ENCODE measurements around the gene CEBPE. TPM values are rescaled to one million over a fixed set of nuclear protein-coding genes. Genes with fewer than 3 reads are reported as not detected.

Gene CEBPE
- total and polyA plus RNA-seq, 4 donors = 0.08 to 4.4 (median 0.16) TPM; not detected in 1

DNA sequence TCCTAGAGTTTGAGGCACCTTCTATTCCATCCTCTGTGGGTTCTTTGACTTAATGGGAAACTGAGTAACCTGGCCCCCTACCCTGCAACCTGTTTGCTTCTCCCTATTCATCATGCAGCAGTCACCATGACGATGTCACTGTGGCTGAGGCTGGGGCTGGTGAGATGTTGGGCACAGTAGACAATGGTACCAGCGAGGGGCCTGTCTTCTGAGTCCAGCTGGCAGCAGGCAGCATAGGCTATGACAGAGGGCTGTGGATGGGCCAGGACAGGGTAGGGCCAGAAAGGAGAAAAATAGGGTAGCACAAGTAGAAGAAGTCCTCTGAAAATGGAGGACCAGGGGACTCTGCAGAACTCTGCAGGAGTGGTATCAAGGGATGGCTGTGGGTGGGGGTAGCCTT lies 16.3 kb downstream of the CEBPE start:
- peaks cover 0 to 6% (median 2%) of the 10 kb centered on the region in 4 donors for H3K36me3 ChIP-seq (ENCODE audit: control insufficient read depth in 4 of 4, insufficient read depth in 3 of 4, low read depth in 1 of 4, low read length in 3 of 4)
- peaks cover 0 to 3% (median 2%) of the 10 kb centered on the region in 4 donors for H3K4me1 ChIP-seq (ENCODE audit: control insufficient read depth in 4 of 4, insufficient read depth in 4 of 4, low read length in 3 of 4)
- H3K9me3 ChIP-seq (ENCODE audit: control insufficient read depth in 4 of 4, low read length in 3 of 4) = no peaks in the 10 kb centered on the region
- H3K27ac ChIP-seq (ENCODE audit: low read depth in 1 of 2, low read length in 2 of 2) = no peak overlapping the region
- no peak overlapping the region for H3K4me3 ChIP-seq (ENCODE audit: low read depth in 1 of 3, low read length in 3 of 3)
- TF ChIP-seq, protein P1, sequence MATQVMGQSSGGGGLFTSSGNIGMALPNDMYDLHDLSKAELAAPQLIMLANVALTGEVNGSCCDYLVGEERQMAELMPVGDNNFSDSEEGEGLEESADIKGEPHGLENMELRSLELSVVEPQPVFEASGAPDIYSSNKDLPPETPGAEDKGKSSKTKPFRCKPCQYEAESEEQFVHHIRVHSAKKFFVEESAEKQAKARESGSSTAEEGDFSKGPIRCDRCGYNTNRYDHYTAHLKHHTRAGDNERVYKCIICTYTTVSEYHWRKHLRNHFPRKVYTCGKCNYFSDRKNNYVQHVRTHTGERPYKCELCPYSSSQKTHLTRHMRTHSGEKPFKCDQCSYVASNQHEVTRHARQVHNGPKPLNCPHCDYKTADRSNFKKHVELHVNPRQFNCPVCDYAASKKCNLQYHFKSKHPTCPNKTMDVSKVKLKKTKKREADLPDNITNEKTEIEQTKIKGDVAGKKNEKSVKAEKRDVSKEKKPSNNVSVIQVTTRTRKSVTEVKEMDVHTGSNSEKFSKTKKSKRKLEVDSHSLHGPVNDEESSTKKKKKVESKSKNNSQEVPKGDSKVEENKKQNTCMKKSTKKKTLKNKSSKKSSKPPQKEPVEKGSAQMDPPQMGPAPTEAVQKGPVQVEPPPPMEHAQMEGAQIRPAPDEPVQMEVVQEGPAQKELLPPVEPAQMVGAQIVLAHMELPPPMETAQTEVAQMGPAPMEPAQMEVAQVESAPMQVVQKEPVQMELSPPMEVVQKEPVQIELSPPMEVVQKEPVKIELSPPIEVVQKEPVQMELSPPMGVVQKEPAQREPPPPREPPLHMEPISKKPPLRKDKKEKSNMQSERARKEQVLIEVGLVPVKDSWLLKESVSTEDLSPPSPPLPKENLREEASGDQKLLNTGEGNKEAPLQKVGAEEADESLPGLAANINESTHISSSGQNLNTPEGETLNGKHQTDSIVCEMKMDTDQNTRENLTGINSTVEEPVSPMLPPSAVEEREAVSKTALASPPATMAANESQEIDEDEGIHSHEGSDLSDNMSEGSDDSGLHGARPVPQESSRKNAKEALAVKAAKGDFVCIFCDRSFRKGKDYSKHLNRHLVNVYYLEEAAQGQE (IDR thresholded peaks at IDR 0.05) = no peak
- TF ChIP-seq NR2F2 (IDR thresholded peaks at IDR 0.05) (no peak), SP1 (IDR thresholded peaks at IDR 0.05) (no peak), JUND (IDR thresholded peaks at IDR 0.05) (no peak), EGR1 (IDR thresholded peaks at IDR 0.05; ENCODE audit: low read depth in 2 of 2) (no peak), HNF4G (IDR thresholded peaks at IDR 0.05) (no peak), YY1 (IDR thresholded peaks at IDR 0.05) (no peak), RAD21 (IDR thresholded peaks at IDR 0.05) (no peak), HNF4A (conservative IDR thresholded peaks at IDR 0.05) (no peak), FOXA1 (IDR thresholded peaks at IDR 0.05) (no peak), GABPA (IDR thresholded peaks at IDR 0.05 in 1 of 2, conservative IDR thresholded peaks at IDR 0.05 in 1 of 2) (no peak), RXRA (IDR thresholded peaks at IDR 0.05) (no peak), TAF1 (conservative IDR thresholded peaks at IDR 0.05) (no peak), FOXA2 (IDR thresholded peaks at IDR 0.05) (no peak)
- TF ChIP-seq, protein P2, sequence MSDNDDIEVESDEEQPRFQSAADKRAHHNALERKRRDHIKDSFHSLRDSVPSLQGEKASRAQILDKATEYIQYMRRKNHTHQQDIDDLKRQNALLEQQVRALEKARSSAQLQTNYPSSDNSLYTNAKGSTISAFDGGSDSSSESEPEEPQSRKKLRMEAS (IDR thresholded peaks at IDR 0.05) = no peak
- TF ChIP-seq, protein P3, sequence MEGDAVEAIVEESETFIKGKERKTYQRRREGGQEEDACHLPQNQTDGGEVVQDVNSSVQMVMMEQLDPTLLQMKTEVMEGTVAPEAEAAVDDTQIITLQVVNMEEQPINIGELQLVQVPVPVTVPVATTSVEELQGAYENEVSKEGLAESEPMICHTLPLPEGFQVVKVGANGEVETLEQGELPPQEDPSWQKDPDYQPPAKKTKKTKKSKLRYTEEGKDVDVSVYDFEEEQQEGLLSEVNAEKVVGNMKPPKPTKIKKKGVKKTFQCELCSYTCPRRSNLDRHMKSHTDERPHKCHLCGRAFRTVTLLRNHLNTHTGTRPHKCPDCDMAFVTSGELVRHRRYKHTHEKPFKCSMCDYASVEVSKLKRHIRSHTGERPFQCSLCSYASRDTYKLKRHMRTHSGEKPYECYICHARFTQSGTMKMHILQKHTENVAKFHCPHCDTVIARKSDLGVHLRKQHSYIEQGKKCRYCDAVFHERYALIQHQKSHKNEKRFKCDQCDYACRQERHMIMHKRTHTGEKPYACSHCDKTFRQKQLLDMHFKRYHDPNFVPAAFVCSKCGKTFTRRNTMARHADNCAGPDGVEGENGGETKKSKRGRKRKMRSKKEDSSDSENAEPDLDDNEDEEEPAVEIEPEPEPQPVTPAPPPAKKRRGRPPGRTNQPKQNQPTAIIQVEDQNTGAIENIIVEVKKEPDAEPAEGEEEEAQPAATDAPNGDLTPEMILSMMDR (IDR thresholded peaks at IDR 0.05; ENCODE audit: low read depth, low read length, missing input control) = no peak
- TF ChIP-seq, protein P4, sequence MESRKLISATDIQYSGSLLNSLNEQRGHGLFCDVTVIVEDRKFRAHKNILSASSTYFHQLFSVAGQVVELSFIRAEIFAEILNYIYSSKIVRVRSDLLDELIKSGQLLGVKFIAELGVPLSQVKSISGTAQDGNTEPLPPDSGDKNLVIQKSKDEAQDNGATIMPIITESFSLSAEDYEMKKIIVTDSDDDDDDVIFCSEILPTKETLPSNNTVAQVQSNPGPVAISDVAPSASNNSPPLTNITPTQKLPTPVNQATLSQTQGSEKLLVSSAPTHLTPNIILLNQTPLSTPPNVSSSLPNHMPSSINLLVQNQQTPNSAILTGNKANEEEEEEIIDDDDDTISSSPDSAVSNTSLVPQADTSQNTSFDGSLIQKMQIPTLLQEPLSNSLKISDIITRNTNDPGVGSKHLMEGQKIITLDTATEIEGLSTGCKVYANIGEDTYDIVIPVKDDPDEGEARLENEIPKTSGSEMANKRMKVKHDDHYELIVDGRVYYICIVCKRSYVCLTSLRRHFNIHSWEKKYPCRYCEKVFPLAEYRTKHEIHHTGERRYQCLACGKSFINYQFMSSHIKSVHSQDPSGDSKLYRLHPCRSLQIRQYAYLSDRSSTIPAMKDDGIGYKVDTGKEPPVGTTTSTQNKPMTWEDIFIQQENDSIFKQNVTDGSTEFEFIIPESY (IDR thresholded peaks at IDR 0.05) = no peak
- TF ChIP-seq, protein P5, sequence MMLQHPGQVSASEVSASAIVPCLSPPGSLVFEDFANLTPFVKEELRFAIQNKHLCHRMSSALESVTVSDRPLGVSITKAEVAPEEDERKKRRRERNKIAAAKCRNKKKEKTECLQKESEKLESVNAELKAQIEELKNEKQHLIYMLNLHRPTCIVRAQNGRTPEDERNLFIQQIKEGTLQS (IDR thresholded peaks at IDR 0.05) = no peak
- H3K9ac ChIP-seq (ENCODE audit: low read depth in 1 of 2, low read length in 2 of 2) = no peak overlapping the region
- H3K27me3 ChIP-seq (ENCODE audit: control insufficient read depth in 4 of 4, insufficient read depth in 4 of 4, low read length in 3 of 4) = no peaks in the 10 kb centered on the region
- WGBS = 89% methylated on average over 2 of the region's 2 CpGs
- DNase-seq (ENCODE audit: low spot score) = no peak
